GM20431 (cell line): ENCODE data around the gene MXRA7.

Experiments
- in situ Hi-C: fragments of 300-500 bp; cut with MseI, MboI; formaldehyde crosslinking; loops from one replicate; pipeline ENCODE4 v1.15.0; 2020; ENCODE audit warnings: low sequenced_read_pairs; ENCODE audit not compliant: unreplicated experiment

MXRA7 gene

GRCh38 chr17:76630151-76630550 is 80.6 kb downstream of the MXRA7 start:
- in situ Hi-C loops, result no loop called here
